HFFc6 (cell line): ENCODE results near the gene SRPK2. TPM values are rescaled to one million over a fixed set of nuclear protein-coding genes. Genes with fewer than 3 reads are reported as not detected.
A peak's percentile ranks its signal among the peaks of the same experiment; 100 is the strongest.
"Not testable (repeated sequence)": the region's sequence is repeated elsewhere in the genome, so short reads cannot be mapped to it uniquely, and the experiment has no call there.

ENCODE experiments used
- DNase-seq: peaks from one replicate; pipeline ENCODE4 v3.0.0-alpha.2; 2018
- H3K27ac Mint-ChIP-seq: 2 replicates; pipeline ENCODE4 v1.8.0; 2020; ENCODE audit warnings: mild to moderate bottlenecking, mixed read lengths
- H3K27me3 Mint-ChIP-seq: 2 replicates; pipeline ENCODE4 v1.8.0; 2021; ENCODE audit warnings: mild to moderate bottlenecking, moderate library complexity, mixed read lengths; ENCODE audit not compliant: insufficient read depth
- H3K36me3 Mint-ChIP-seq: 2 replicates; pipeline ENCODE4 v1.8.0; 2021; ENCODE audit warnings: low read depth, mixed read lengths
- H3K4me1 Mint-ChIP-seq: 2 replicates; pipeline ENCODE4 v1.8.0; 2020; ENCODE audit warnings: low read depth, mixed read lengths
- H3K4me3 Mint-ChIP-seq: 2 replicates; pipeline ENCODE4 v1.8.0; 2020; ENCODE audit warnings: mild to moderate bottlenecking, moderate library complexity, mixed read lengths
- H3K9me3 Mint-ChIP-seq: 2 replicates; pipeline ENCODE4 v1.8.0; 2020; ENCODE audit warnings: mild to moderate bottlenecking, mixed read lengths
- total RNA-seq, 6 experiments: library from RNA; stranded (reverse); fragmentation: NEBNext Ultra II Directional; extraction: Animal tissue kit (Norgen Biotek cat#: 25700); gene quantifications; 2 replicates in 1 of 6; 3 replicates in 5 of 6; pipeline ENCODE4 v1.2.3, GENCODE V29; 2021
- TF ChIP-seq, protein P1 (sequence below): fragments of 200-600 bp; sonication (generic); IDR thresholded peaks from 2 replicates; pipeline ENCODE4 v1.5.0; 2021; ENCODE audit warnings: antibody characterized with exemption, mild to moderate bottlenecking

The SRPK2 gene
- total RNA-seq, 6 experiments from 2014 or later, result 45.2 to 49.3 (median 46.7) TPM

DNA sequence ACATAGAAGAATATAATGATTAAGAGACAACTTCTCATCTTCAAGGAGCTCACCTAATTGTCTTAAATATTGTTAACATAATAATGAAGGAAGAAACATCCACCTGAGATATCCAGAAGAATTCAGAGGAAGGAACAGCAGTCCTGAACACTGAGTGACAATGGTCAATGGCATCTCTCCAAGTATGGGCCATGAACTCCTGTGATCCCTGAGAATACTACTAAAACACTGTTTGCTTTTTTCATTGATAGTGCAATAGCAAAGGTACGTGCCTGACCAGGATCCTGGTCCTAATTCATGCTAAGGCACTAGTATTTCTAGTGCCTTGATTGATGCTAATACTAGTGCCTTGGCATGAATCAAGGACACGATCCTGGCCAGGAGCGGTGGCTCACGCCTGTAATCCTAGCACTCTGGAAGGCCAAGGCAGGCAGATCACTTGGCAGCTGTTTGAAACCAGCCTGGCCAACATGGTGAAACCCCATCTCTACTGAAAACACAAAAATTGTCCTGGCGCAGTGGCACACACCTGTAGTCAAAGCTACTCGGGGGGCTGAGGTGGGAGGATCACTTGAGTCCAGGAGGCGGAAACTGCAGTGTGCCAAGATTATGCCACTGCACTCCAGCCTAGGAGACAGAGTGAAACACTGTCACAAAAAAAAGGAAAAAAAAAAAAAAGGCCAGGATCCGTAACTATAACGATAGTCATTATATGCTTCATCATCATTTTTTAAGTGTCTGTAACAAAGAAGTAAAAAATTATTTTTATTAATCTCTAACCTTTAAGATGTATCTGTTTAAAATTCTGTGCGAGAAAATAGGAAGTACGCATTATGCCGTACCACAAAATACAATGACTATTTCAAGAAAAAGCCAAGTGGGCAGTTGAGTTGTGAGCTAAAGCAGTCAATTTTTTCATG is 49.1 kb downstream of the SRPK2 start:
- Mint-ChIP-seq H3K4me3 (no peak overlapping the region), H3K27me3 (no peaks in the 10 kb centered on the region; the same call in 1 of the 2 replicates), H3K9me3 (no peaks in the 10 kb centered on the region), H3K36me3 (no peaks in the 10 kb centered on the region), H3K27ac (no peak overlapping the region), H3K4me1 (peaks cover 7% of the 10 kb centered on the region)
- TF ChIP-seq, protein P1, sequence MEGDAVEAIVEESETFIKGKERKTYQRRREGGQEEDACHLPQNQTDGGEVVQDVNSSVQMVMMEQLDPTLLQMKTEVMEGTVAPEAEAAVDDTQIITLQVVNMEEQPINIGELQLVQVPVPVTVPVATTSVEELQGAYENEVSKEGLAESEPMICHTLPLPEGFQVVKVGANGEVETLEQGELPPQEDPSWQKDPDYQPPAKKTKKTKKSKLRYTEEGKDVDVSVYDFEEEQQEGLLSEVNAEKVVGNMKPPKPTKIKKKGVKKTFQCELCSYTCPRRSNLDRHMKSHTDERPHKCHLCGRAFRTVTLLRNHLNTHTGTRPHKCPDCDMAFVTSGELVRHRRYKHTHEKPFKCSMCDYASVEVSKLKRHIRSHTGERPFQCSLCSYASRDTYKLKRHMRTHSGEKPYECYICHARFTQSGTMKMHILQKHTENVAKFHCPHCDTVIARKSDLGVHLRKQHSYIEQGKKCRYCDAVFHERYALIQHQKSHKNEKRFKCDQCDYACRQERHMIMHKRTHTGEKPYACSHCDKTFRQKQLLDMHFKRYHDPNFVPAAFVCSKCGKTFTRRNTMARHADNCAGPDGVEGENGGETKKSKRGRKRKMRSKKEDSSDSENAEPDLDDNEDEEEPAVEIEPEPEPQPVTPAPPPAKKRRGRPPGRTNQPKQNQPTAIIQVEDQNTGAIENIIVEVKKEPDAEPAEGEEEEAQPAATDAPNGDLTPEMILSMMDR, result no peak
- no peak for DNase-seq

DNA sequence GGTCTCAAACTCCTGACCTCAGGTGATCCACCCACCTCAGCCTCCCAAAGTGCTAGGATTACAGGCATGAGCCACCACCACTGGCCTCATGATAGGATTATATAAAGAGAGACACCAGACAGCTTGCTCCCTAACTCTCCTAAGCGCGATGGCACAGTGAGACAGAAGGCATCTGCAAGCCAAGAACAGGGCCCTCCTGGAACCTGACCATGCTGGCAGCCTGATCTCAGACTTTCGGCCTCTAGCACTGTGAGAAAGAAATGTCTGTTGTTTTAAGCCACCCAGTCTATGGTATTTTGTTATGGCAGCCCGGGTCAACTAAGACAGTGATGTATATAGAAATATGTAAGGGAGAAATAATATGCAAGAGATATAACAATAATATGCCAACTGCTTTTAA is 51.2 kb downstream of the SRPK2 start:
- DNase-seq, result no peak
- no peak overlapping the region for H3K4me3 Mint-ChIP-seq
- H3K36me3 Mint-ChIP-seq, result no peaks in the 10 kb centered on the region
- H3K27ac Mint-ChIP-seq, result no peak overlapping the region
- H3K4me1 Mint-ChIP-seq, result peaks cover 6% of the 10 kb centered on the region
- no peaks in the 10 kb centered on the region for H3K9me3 Mint-ChIP-seq
- H3K27me3 Mint-ChIP-seq, result no peaks in the 10 kb centered on the region; the same call in 1 of the 2 replicates
- TF ChIP-seq, protein P1, result no peak

GRCh38 chr7:105336009-105336408 is 52.7 kb downstream of the SRPK2 start:
- Mint-ChIP-seq H3K4me3 (no peak overlapping the region), H3K27me3 (no peaks in the 10 kb centered on the region), H3K36me3 (no peaks in the 10 kb centered on the region), H3K9me3 (no peaks in the 10 kb centered on the region), H3K27ac (no peak overlapping the region), H3K4me1 (peaks cover 15% of the 10 kb centered on the region)
- DNase-seq, result no peak
- TF ChIP-seq, protein P1, result peak; percentile 80

DNA sequence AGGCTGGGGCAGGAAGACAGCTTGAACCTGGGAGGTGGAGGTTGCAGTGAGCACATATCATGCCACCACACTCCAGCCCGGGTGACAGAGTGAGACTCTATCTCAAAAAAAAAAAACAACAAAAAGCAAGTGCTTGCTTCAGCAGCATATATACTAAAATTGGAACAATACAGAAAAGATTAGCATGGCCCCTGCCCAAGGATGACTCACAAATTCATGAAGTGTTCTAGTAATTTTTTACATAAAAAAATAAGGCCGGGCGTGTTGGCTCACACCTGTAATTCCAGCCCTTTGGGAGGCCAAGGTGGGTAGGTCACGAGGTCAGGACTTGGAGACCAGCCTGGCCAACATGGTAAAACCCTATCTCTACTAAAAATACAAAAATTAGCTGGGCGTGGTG is 56.1 kb downstream of the SRPK2 start:
- not testable (repeated sequence) for H3K9me3 Mint-ChIP-seq, DNase-seq, H3K4me3 Mint-ChIP-seq, H3K27ac Mint-ChIP-seq, H3K27me3 Mint-ChIP-seq, H3K36me3 Mint-ChIP-seq
- peaks cover 22% of the 10 kb centered on the region for H3K4me1 Mint-ChIP-seq

- TF ChIP-seq, protein P1, result no peak
- no peaks in the 10 kb centered on the region for H3K27me3 Mint-ChIP-seq
- H3K4me3 Mint-ChIP-seq, result no peak overlapping the region
- peaks cover 27% of the 10 kb centered on the region for H3K4me1 Mint-ChIP-seq
- DNase-seq, result no peak
- no peak overlapping the region for H3K27ac Mint-ChIP-seq
- no peaks in the 10 kb centered on the region for H3K36me3 Mint-ChIP-seq
- H3K9me3 Mint-ChIP-seq, result no peaks in the 10 kb centered on the region
Measured at GRCh38 chr7:105330526-105330925, 58.2 kb downstream of the SRPK2 start.

GRCh38 chr7:105327201-105327600 is 61.5 kb downstream of the SRPK2 start:
- no peak for DNase-seq
- TF ChIP-seq, protein P1, result no peak
- Mint-ChIP-seq H3K4me1 (peaks cover 26% of the 10 kb centered on the region), H3K4me3 (no peak overlapping the region), H3K27me3 (no peaks in the 10 kb centered on the region), H3K27ac (no peak overlapping the region), H3K9me3 (no peaks in the 10 kb centered on the region), H3K36me3 (peaks cover 5% of the 10 kb centered on the region)
